ENCODE results near the gene BICD1. TPM values are rescaled to one million over a fixed set of nuclear protein-coding genes. Genes with fewer than 3 reads are reported as not detected.

Gene BICD1
- total and polyA plus RNA-seq, 4 donors, result 6.1 to 22.9 (median 12.8) TPM

DNA sequence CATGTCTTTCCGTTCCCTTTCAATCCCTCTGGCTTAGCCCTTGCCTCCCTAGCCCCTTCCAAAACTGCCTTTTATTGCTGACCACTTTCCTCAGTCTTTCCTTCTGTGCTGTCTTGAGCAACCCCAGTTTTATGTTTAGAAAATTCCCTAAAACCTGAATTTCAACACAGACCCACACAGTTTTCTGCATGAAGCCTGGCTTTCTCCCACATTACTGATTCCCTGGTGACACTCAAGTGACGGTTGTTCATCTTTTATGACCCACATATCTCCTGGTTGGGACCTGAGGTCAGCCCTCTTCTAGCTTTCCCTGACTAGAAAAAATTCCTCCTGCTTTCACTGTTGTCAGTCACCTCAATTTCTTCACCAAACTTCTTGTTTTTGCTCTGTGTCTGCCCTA lies 313.7 kb downstream of the BICD1 start:
- no peak overlapping the region for H3K9ac ChIP-seq (ENCODE audit: insufficient read depth in 1 of 2, low read length in 2 of 2)
- no peak overlapping the region for H3K27ac ChIP-seq (ENCODE audit: low read depth in 1 of 2, low read length in 1 of 2)
- DNase-seq, result no peak
- no peak for TF ChIP-seq CTCF (IDR thresholded peaks at IDR 0.05; ENCODE audit: control extremely low read depth, extremely low read depth)
- H3K4me1 ChIP-seq (ENCODE audit: control insufficient read depth in 5 of 5, insufficient read depth in 5 of 5, low read length in 5 of 5), result peaks cover 0 to 18% (median 0%) of the 10 kb centered on the region in 5 donors
- H3K36me3 ChIP-seq (ENCODE audit: control insufficient read depth in 4 of 4, insufficient read depth in 4 of 4, low read length in 4 of 4), result no peaks in the 10 kb centered on the region
- WGBS, 2 donors, result 85 to 87% methylated on average over 2 of the region's 2 CpGs
- ATAC-seq (ENCODE audit: insufficient read depth, low FRiP score), result no peak
- H3K9me3 ChIP-seq (ENCODE audit: control insufficient read depth in 4 of 4, insufficient read depth in 3 of 4, low read length in 3 of 4), result no peaks in the 10 kb centered on the region
- H3K27me3 ChIP-seq (ENCODE audit: control insufficient read depth in 3 of 3, insufficient read depth in 3 of 3, low read length in 2 of 3), result no peaks in the 10 kb centered on the region
- no peak overlapping the region for H3K4me3 ChIP-seq

DNA sequence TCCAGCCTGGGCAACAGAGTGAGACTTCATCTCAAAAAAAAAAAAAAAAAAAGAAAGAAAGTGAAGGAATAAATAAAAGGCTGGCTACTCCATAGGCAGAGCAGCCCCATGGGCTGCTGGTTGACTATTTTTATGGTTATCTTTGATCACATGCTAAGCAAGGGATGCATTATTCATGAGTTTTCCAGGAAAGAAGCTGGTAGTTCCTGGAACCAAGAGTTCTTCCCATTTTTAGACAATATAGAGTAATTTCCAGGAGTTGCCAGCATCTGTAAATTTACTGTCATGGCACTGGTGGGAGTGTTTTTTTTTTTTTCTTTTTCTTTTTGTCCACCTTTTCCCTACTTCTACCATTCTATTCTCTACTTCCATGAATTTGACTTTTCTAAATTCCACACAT lies 316.9 kb downstream of the BICD1 start:
- Histone ChIP-seq H3K9ac (ENCODE audit: insufficient read depth in 1 of 2, low read length in 2 of 2) (no peak overlapping the region), H3K4me1 (ENCODE audit: control insufficient read depth in 5 of 5, insufficient read depth in 5 of 5, low read length in 5 of 5) (peaks cover 0 to 15% (median 0%) of the 10 kb centered on the region in 5 donors), H3K27me3 (ENCODE audit: control insufficient read depth in 3 of 3, insufficient read depth in 3 of 3, low read length in 2 of 3) (no peaks in the 10 kb centered on the region), H3K4me3 (no peak overlapping the region), H3K9me3 (ENCODE audit: control insufficient read depth in 4 of 4, insufficient read depth in 3 of 4, low read length in 3 of 4) (no peaks in the 10 kb centered on the region), H3K36me3 (ENCODE audit: control insufficient read depth in 4 of 4, insufficient read depth in 4 of 4, low read length in 4 of 4) (no peaks in the 10 kb centered on the region), H3K27ac (ENCODE audit: low read depth in 1 of 2, low read length in 1 of 2) (no peak overlapping the region)
- ATAC-seq (ENCODE audit: insufficient read depth, low FRiP score) (no peak), DNase-seq (no peak)
- TF ChIP-seq CTCF (IDR thresholded peaks at IDR 0.05; ENCODE audit: control extremely low read depth, extremely low read depth), result no peak

DNA sequence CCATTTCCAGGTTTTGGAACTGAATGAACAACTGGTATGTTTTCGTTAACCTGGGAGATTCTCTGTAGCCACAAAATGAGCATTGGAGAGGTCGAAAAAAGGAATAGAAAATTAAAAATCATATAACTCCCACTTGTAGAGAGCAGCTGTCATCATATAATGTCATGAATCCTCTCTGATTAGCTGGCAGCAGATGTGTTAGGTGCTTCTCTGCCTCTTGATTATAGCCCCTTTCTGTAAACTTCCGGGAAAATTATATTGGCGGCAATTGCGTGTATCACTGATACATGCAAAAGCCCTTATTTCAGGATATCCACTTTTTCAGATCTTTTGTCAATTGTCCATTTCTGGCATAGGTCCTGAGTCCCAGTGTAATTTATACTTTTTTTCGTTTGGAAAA lies 324.4 kb downstream of the BICD1 start:
- WGBS, 2 donors, result 79 to 91% methylated on average over 6 of the region's 6 CpGs
- peaks cover 0 to 2% (median 0%) of the 10 kb centered on the region in 4 donors for H3K9me3 ChIP-seq (ENCODE audit: control insufficient read depth in 4 of 4, insufficient read depth in 3 of 4, low read length in 3 of 4)
- ATAC-seq (ENCODE audit: insufficient read depth, low FRiP score) (no peak), DNase-seq (no peak)
- H3K36me3 ChIP-seq (ENCODE audit: control insufficient read depth in 4 of 4, insufficient read depth in 4 of 4, low read length in 4 of 4), result no peaks in the 10 kb centered on the region
- no peak for TF ChIP-seq CTCF (IDR thresholded peaks at IDR 0.05; ENCODE audit: control extremely low read depth, extremely low read depth)
- H3K4me1 ChIP-seq (ENCODE audit: control insufficient read depth in 5 of 5, insufficient read depth in 5 of 5, low read length in 5 of 5), result peaks cover 0 to 7% (median 0%) of the 10 kb centered on the region in 5 donors
- H3K27me3 ChIP-seq (ENCODE audit: control insufficient read depth in 3 of 3, insufficient read depth in 3 of 3, low read length in 2 of 3), result no peaks in the 10 kb centered on the region
- no peak overlapping the region for H3K4me3 ChIP-seq
- H3K27ac ChIP-seq (ENCODE audit: low read depth in 1 of 2, low read length in 1 of 2), result no peak overlapping the region
- H3K9ac ChIP-seq (ENCODE audit: insufficient read depth in 1 of 2, low read length in 2 of 2), result no peak overlapping the region

Small RNA genes within 50 kb of the gene (small RNA-seq; reads per million reads assigned to genes)
- gene AC048344.2 (ENCODE audit: low replicate concordance) (not detected), gene AC048344.3 (ENCODE audit: low replicate concordance) (not detected), gene RF00019 (ENCODE audit: low replicate concordance) (not detected)

Other genes with a start within 250 kb of the BICD1 start
- gene RESF1, start 147.4 kb upstream of the BICD1 start, total RNA-seq, result 10 to 100 TPM; 55.6 to 65.4 TPM
- 10 to 100 TPM; 54.0 to 60.2 TPM for gene RESF1, start 147.4 kb upstream of the BICD1 start, polyA plus RNA-seq

All from lung (tissue), 13 donors.